GM15510 (cell line): ENCODE results near the gene TTC4.

Source experiments
- POLR2A ChIP-seq: IDR thresholded peaks from 3 replicates; pipeline ENCODE4 v1.6.1; 2011; ENCODE audit warnings: borderline replicate concordance; ENCODE audit not compliant: insufficient read length; ENCODE audit errors: extremely low read depth

Gene TTC4

DNA sequence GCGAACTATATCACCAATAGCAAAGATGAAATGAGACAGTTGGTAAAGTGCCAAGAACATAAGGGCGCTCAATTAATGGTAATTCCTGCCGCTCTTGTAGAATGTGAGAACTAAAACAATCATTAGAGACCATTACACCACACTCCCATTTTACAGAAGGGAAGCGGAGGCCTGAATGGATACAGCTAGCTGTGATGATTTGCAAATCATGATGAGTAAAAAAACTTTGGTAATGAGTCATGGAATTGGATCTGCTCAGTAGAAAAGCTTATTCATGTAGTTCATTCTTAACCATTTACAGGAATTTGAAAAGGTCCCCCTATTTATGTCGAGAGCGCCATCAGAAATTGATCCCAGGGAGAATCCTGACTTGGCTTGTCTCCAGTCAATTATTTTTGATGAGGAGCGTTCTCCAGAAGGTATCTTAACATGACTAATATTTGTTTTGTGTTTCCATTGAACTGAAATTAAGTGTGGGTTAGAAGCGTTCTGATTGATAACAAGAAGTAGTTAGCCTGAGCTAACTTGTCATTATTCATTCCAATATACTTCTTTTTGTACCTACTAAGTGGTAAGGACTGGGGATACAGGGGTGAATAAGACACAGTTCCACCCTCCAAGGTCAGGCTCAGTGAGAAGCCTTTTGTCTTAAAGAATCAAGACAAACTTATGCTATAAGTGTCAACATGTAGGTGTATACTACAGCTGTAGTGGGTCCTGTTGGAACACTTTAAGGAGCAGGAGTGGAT lies 812 bp downstream of the TTC4 start:
- no peak for TF ChIP-seq POLR2A

GRCh38 chr1:54721719-54722118 lies 6.1 kb downstream of the TTC4 start:
- no peak for TF ChIP-seq POLR2A

- TF ChIP-seq POLR2A, result no peak
Observed at GRCh38 chr1:54723985-54724384, 8.3 kb downstream of the TTC4 start.

GRCh38 chr1:54724771-54725170 lies 9.1 kb downstream of the TTC4 start:
- no peak for TF ChIP-seq POLR2A

DNA sequence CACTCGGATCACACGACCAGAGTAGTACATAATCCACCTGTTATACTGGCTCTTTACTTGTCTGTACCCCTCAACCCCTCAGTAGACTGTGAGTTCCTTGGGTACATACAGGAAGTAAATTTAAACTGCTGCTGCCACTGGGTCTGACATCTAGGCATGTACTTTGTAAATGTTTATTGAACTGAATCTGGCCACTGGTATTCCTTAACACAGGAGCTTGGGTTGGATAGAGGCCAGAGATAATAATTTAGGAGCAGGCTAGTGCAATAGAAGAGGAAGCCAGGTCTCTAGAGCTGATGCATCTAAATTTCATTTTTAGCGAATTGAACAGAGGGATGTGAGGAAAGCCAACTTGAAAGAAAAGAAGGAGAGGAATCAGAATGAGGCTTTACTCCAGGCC lies 12.4 kb downstream of the TTC4 start:
- no peak for TF ChIP-seq POLR2A

GRCh38 chr1:54736685-54737084 lies 21.0 kb downstream of the TTC4 start:
- TF ChIP-seq POLR2A, result no peak

DNA sequence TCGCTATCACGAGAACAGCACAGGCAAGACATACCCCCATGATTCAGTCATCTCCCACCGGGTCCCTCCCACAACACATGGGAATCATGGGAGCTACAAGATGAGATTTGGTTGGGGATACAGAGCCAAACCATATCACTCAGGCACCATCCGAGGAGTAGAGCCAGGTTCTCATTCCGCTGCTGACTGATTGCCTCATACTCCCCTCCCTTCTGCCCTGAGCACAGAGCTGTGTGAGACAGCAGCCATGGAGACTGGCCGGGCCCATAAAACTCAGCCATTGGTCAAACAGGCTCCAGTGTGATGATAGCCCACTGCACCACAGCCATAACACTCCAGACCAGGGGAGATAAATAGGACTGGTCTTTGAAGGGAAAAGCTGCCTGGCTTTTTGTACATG lies 22.6 kb downstream of the TTC4 start:
- TF ChIP-seq POLR2A, result no peak

- no peak for TF ChIP-seq POLR2A
Observed at GRCh38 chr1:54741531-54741930, 25.9 kb downstream of the TTC4 start.

DNA sequence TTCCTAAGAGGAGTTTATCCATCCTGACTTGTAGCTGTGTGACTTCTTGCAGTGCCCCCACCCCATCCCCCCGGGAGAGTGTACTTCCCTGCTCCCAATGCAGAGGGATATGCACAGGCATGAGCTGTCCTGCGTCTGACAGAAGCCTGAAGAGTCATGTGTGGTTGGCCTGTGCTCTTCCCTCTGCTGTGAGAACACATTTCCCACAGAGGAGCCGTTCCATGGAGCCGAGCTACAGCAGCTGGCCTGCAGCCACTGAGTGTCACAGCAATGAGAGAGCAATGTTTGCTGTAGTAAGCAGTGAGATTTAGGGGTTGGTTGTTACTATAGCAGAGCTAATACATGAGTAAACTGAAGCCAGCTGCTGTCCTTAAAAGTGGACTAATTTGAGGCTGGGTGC lies 26.6 kb downstream of the TTC4 start:
- TF ChIP-seq POLR2A, result no peak

DNA sequence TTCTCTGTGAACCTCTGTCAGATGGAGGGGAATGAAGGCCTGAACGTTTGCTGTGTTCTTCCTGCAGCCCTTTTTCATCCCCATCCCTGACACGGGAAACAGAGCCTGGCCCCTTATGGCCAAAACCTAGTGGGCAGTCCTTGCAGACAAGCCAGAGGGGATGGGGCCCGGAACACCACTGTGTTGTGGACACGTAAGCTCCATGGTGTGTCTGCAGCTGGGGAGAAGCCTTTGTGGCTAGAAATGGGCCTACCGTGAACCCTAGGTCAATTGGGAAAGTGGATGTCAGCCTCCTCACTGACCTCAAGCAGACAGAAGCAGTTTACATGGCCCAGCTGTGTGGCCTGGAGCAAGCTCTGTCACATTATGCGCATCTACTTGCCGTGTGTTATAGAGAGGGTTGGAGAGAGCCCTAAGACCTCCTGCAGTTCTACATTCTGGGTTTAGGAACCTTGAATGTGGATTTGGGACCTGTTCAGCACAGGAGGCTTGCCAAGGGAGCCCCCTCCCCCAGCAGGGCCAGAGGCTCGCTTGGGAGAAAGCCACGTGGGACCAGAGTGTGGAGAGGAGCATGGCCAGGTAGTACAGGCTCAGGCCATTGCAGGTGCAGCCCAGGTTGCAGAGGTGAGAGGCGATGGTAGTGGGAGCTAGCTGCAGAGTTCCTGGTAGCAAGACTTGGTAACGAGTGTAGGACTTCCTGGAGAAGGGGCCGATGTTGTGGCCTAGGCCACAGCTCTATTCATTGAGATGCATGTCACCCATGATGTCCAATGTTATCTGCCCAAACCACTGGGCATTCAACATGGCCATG lies 28.0 kb downstream of the TTC4 start:
- no peak for TF ChIP-seq POLR2A

GRCh38 chr1:54744696-54745095 lies 29.0 kb downstream of the TTC4 start:
- no peak for TF ChIP-seq POLR2A

GRCh38 chr1:54745274-54745673 lies 29.6 kb downstream of the TTC4 start:
- no peak for TF ChIP-seq POLR2A

DNA sequence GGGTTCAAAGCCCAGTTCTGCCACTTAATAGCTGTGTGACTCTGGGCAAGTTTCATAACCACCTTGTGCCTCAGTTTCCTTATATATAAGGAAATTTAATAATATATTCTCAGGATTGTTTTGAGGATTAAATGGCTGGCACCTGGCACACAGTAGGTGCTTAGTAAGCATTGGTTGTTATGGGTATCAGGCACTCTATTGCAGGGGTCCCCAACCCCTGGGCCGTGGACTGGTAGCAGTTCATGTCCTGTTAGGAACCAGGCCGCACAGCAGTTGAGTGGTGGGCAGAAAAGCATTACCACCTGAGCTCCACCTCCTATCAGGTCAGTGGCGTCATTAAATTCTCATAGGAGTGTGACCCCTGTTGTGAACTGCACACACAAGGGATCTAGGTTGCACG lies 30.2 kb downstream of the TTC4 start:
- TF ChIP-seq POLR2A, result no peak

DNA sequence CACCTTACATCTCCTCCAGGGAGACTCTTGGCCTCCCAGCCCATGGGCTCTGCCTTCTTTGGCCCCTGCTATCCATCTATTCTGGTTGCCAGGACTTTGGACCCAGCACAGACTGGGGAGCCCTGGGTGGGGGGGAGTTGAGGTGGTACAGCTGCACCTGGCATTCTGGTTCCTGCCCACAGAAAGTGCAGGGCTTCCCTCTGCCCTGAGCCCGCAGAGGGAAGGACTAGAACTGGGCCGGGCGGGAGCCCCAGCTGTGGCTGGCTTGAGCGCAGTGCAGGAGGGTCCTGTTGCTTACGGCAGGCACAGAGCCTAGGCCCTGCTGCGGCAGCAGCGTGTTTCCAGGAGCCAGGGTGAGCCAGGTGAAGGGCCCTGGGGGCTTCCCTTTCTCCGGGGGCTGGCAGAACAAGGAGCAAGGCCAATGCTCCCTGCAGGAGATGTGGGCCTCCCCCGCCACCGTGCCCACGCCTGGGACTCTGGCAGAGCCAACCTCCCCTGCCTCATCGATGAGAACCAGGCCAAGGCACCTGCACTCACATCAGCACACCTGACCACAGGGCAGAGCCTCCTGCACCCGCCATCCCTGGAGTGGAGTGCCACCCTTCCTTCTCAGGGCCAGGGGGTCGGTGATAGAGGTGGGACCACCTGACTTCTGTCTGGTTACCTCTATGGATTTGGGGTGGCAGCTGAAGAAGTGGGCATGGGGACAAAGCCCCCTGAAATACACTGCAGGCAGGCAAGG lies 32.6 kb downstream of the TTC4 start:
- TF ChIP-seq POLR2A, result no peak

DNA sequence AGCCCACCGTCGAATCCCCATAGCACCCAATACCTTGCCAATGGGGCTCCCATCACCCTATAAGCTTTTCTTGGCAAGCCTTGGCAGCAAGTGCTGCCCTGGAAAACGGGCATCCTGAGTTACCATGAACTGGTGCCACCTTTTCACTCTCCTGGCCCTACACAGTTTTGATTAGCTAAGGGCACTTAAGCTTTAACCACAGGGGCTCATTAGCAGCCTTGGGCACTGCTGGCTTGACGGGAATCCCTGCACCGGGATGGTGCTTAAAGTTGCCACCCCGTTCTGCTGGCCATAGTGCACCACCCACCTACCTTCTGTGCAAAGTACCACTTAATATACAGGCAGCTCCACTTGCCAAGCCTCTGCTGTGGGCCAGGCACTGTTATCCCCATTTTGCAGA lies 34.9 kb downstream of the TTC4 start:
- TF ChIP-seq POLR2A, result no peak
